ENCODE data around the gene PDILT. TPM values are rescaled to one million over a fixed set of nuclear protein-coding genes. Genes with fewer than 3 reads are reported as not detected.

PDILT gene
- total and polyA plus RNA-seq, 2 donors (not counting 3 experiments of a cell fraction or from before 2014, with no cell fraction given), result not detected

DNA sequence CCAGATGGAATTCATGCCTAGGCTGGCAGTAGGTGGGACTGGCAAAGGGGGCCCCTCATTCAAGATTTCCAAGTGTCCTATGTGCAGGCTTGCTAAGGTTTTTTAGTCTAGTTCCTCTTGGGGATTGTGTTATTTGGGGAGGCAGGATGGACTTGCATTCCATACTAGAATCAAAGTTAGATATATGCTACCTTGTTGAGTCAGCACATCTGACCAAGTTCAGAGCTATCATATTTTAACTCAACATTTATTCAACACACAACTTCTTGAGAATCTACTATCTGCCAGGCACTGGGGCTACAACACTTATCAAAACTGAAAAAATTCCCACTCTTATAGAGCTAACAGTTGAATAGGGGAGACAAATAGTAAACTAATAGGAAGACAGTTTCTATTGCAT is 83.9 kb downstream of the PDILT start:
- intact Hi-C loops (cut with micrococcal nuclease), result no loop called here
- H3K4me1 ChIP-seq (ENCODE audit: control insufficient read depth, extremely low read depth, insufficient read depth, low read length), result no peaks in the 10 kb centered on the region
- H3K36me3 ChIP-seq (ENCODE audit: control insufficient read depth in 2 of 2, extremely low read depth in 1 of 2, insufficient read depth in 2 of 2, low read length in 2 of 2), result no peaks in the 10 kb centered on the region
- H3K4me2 ChIP-seq (ENCODE audit: insufficient read depth, low read length), result no peak overlapping the region
- H3K27me3 ChIP-seq (ENCODE audit: control insufficient read depth in 2 of 2, insufficient read depth in 2 of 2, low read length in 2 of 2), result no peaks in the 10 kb centered on the region
- no peak overlapping the region for H2AFZ ChIP-seq (ENCODE audit: low read depth, low read length)
- TF ChIP-seq JUN (IDR thresholded peaks at IDR 0.05; ENCODE audit: borderline replicate concordance, insufficient read depth, insufficient read length, low read depth), result no peak
- no peak for TF ChIP-seq FOS (IDR thresholded peaks at IDR 0.05; ENCODE audit: borderline replicate concordance, insufficient read depth, low read length)
- TF ChIP-seq POLR2A (IDR thresholded peaks at IDR 0.05; ENCODE audit: low read depth, low read length), result no peak
- no peak for TF ChIP-seq MAX (IDR thresholded peaks at IDR 0.05; ENCODE audit: insufficient read depth, insufficient read length)
- TF ChIP-seq, protein P1, sequence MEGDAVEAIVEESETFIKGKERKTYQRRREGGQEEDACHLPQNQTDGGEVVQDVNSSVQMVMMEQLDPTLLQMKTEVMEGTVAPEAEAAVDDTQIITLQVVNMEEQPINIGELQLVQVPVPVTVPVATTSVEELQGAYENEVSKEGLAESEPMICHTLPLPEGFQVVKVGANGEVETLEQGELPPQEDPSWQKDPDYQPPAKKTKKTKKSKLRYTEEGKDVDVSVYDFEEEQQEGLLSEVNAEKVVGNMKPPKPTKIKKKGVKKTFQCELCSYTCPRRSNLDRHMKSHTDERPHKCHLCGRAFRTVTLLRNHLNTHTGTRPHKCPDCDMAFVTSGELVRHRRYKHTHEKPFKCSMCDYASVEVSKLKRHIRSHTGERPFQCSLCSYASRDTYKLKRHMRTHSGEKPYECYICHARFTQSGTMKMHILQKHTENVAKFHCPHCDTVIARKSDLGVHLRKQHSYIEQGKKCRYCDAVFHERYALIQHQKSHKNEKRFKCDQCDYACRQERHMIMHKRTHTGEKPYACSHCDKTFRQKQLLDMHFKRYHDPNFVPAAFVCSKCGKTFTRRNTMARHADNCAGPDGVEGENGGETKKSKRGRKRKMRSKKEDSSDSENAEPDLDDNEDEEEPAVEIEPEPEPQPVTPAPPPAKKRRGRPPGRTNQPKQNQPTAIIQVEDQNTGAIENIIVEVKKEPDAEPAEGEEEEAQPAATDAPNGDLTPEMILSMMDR (IDR thresholded peaks at IDR 0.05; ENCODE audit: extremely low read depth in 1 of 2, insufficient read depth in 1 of 2, low read depth in 1 of 2, low read length in 2 of 2), result no peak
- TF ChIP-seq MYC (IDR thresholded peaks at IDR 0.05; ENCODE audit: low read depth, low read length), result no peak
- no peak for TF ChIP-seq POLR2AphosphoS5 (IDR thresholded peaks at IDR 0.05; ENCODE audit: insufficient read depth, low read depth, low read length)
- TF ChIP-seq EZH2 (IDR thresholded peaks at IDR 0.05; ENCODE audit: borderline replicate concordance, low read depth, low read length, severe bottlenecking), result no peak
- no peak overlapping the region for H3K27ac ChIP-seq (ENCODE audit: insufficient read depth, low read depth, low read length)
- POLR2A ChIA-PET, result no interaction called here
- H3K9me3 ChIP-seq (replicated peaks; ENCODE audit: control insufficient read depth, insufficient read depth, low read length), result no peaks in the 10 kb centered on the region
- H3K4me3 ChIP-seq (replicated peaks in 1 of 3; ENCODE audit: insufficient read depth in 1 of 3, low read depth in 1 of 3, low read length in 3 of 3), result no peak overlapping the region
- no peak overlapping the region for H3K9ac ChIP-seq (replicated peaks; ENCODE audit: extremely low read depth, insufficient read depth, low read length)
- CTCF ChIA-PET, result interaction anchor here (2.1 kb wide), 1 partner anchor 20 kb away, joined by 7 read pairs; no protein-coding TSS in a partner anchor
- H3K79me2 ChIP-seq (ENCODE audit: control insufficient read depth, insufficient read depth, low read length), result no peaks in the 10 kb centered on the region
- H3K9me1 ChIP-seq (replicated peaks; ENCODE audit: control insufficient read depth, extremely low read depth, insufficient read depth, low read length), result no peaks in the 10 kb centered on the region
- BruUV-seq (replicated peaks), result no TSS peak
- no peak for FAIRE-seq
- dilution Hi-C loops (cut with MboI; ENCODE audit: extremely low pct_ligation_motif_present, low sequenced_read_pairs), result no loop called here
- no peak for DNase-seq (ENCODE audit: low read depth, low spot score)
- H4K20me1 ChIP-seq (replicated peaks; ENCODE audit: control insufficient read depth, extremely low read depth, insufficient read depth, low read length), result no peaks in the 10 kb centered on the region

Data from endothelial cell of umbilical vein (primary cell).